ENCODE data around the gene NWD2. TPM values are rescaled to one million over a fixed set of nuclear protein-coding genes. Genes with fewer than 3 reads are reported as not detected.
A peak's percentile ranks its signal among the peaks of the same experiment; 100 is the strongest.

NWD2 gene
- total RNA-seq, 4 donors from 2014 or later = 0.27 to 2.2 (median 0.48) TPM

- Histone ChIP-seq H3K4me3 (replicated peaks in 1 of 3) (no peak overlapping the region), H3K4me1 (no peaks in the 10 kb centered on the region), H3K36me3 (no peaks in the 10 kb centered on the region), H3K9me3 (no peaks in the 10 kb centered on the region), H3K27me3 (no peaks in the 10 kb centered on the region), H3K27ac (no peak overlapping the region)
- TF ChIP-seq POLR2A (IDR thresholded peaks at IDR 0.05) (no peak), CTCF (IDR thresholded peaks at IDR 0.05) (no peak)
- intact Hi-C loops (cut with DNase I) = no loop called here
- DNase-seq = no peak
- WGBS, 2 donors = 85% methylated on average over 3 of the region's 3 CpGs
These were observed 203.3 kb downstream of the NWD2 start for GRCh38 chr4:37447886-37448285.

DNA sequence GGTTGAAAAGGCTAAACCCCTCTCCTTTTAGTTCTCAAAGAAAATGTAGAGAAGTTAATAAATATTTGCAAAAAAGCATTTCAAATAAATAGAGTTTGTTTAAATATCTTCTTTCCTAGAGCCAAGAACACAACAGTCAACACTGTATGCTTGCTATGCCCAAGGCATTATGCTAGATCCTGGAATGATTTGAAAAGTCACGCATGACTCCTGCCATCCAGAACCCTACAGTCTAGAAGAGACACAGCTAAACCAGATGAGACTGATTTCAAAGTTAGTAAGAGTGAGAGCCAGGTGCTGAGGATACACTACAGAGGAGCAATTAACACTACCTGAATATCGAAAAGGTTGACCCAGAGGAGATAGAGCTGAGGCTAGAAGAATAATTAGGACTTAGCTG is 205.8 kb downstream of the NWD2 start:
- H3K27me3 ChIP-seq = no peaks in the 10 kb centered on the region
- 82 to 92% methylated on average over 2 of the region's 2 CpGs for WGBS, 2 donors
- peaks cover 0 to 4% of the 10 kb centered on the region in 2 donors for H3K4me1 ChIP-seq
- intact Hi-C loops (cut with DNase I) = loop anchor here (5.0 kb wide), 1 partner anchor 117 kb away; no protein-coding TSS in a partner anchor
- TF ChIP-seq POLR2A (IDR thresholded peaks at IDR 0.05) = no peak
- TF ChIP-seq CTCF (IDR thresholded peaks at IDR 0.05) = no peak
- H3K4me3 ChIP-seq (replicated peaks in 1 of 3) = no peak overlapping the region
- H3K9me3 ChIP-seq = no peaks in the 10 kb centered on the region
- no peaks in the 10 kb centered on the region for H3K36me3 ChIP-seq
- DNase-seq = no peak
- no peak overlapping the region for H3K27ac ChIP-seq

GRCh38 chr4:37450911-37451310 is 206.4 kb downstream of the NWD2 start:
- intact Hi-C loops (cut with DNase I) = loop anchor here (5.0 kb wide), 1 partner anchor 116 kb away; no protein-coding TSS in a partner anchor
- no peak overlapping the region for H3K27ac ChIP-seq
- DNase-seq = no peak
- H3K27me3 ChIP-seq = no peaks in the 10 kb centered on the region
- no peaks in the 10 kb centered on the region for H3K9me3 ChIP-seq
- peaks cover 0 to 4% of the 10 kb centered on the region in 2 donors for H3K4me1 ChIP-seq
- no peaks in the 10 kb centered on the region for H3K36me3 ChIP-seq
- TF ChIP-seq POLR2A (IDR thresholded peaks at IDR 0.05) (no peak), CTCF (IDR thresholded peaks at IDR 0.05) (no peak)
- 90 to 97% methylated on average over 1 of the region's 1 CpG for WGBS, 2 donors
- H3K4me3 ChIP-seq (replicated peaks in 1 of 3) = no peak overlapping the region

- intact Hi-C loops (cut with DNase I) = loop anchor here (5.0 kb wide), 1 partner anchor 116 kb away; no protein-coding TSS in a partner anchor
- TF ChIP-seq POLR2A (IDR thresholded peaks at IDR 0.05) (no peak), CTCF (IDR thresholded peaks at IDR 0.05) (no peak)
- WGBS, 2 donors = 69 to 85% methylated on average over 2 of the region's 2 CpGs
These were observed 207.1 kb downstream of the NWD2 start for GRCh38 chr4:37451656-37452055.

GRCh38 chr4:37452952-37453280 is 208.4 kb downstream of the NWD2 start:
- H3K36me3 ChIP-seq = no peaks in the 10 kb centered on the region
- H3K9me3 ChIP-seq = no peaks in the 10 kb centered on the region
- peak overlapping the region; percentile 9 to 68 (median 56) for H3K4me3 ChIP-seq (replicated peaks in 1 of 3)
- TF ChIP-seq POLR2A (IDR thresholded peaks at IDR 0.05) (no peak), CTCF (IDR thresholded peaks at IDR 0.05) (peak in 5 of 6 experiments; percentile 22 to 75 (median 63))
- intact Hi-C loops (cut with DNase I) = loop anchor here (5.0 kb wide), 1 partner anchor 114 kb away; no protein-coding TSS in a partner anchor
- 1 to 2% methylated on average over 3 of the region's 3 CpGs for WGBS, 2 donors
- peaks cover 0 to 4% of the 10 kb centered on the region in 2 donors for H3K4me1 ChIP-seq
- H3K27ac ChIP-seq = peak overlapping the region in 2 of 3 donors; percentile 53 to 55
- no peaks in the 10 kb centered on the region for H3K27me3 ChIP-seq
- DNase-seq = peak; percentile 71 to 72

More at GRCh38 chr4:37451656-37452055, 207.1 kb downstream of the NWD2 start:
- Histone ChIP-seq H3K27me3 (no peaks in the 10 kb centered on the region), H3K9me3 (no peaks in the 10 kb centered on the region), H3K4me1 (peaks cover 0 to 4% of the 10 kb centered on the region in 2 donors), H3K36me3 (no peaks in the 10 kb centered on the region), H3K4me3 (replicated peaks in 1 of 3) (no peak overlapping the region), H3K27ac (no peak overlapping the region)
- no peak for DNase-seq
